ENCODE data around the gene ZFHX3. TPM values are rescaled to one million over a fixed set of nuclear protein-coding genes. Genes with fewer than 3 reads are reported as not detected.
A peak's percentile ranks its signal among the peaks of the same experiment; 100 is the strongest.

Gene ZFHX3
- total RNA-seq, 2 donors from 2014 or later: 9.2 to 18.9 TPM

GRCh38 chr16:73063854-73064211, 15.9 kb upstream of the ZFHX3 start:
- Histone ChIP-seq H3K4me3 (peak overlapping the region in 1 of 2 donors; percentile 31), H3K27me3 (peaks cover 8 to 24% of the 10 kb centered on the region in 2 donors), H3K27ac (peak overlapping the region; percentile 81 to 90), H3K4me1 (peaks cover 0 to 75% of the 10 kb centered on the region in 2 donors), H3K36me3 (no peaks in the 10 kb centered on the region), H3K9me3 (no peaks in the 10 kb centered on the region)
- TF ChIP-seq CTCF (IDR thresholded peaks at IDR 0.05): no peak
- no peak for DNase-seq (ENCODE audit: low spot score)

- Histone ChIP-seq H3K4me1 (peaks cover 0 to 67% of the 10 kb centered on the region in 2 donors), H3K4me3 (peak overlapping the region in 1 of 2 donors; percentile 37), H3K27me3 (peaks cover 8 to 24% of the 10 kb centered on the region in 2 donors), H3K36me3 (no peaks in the 10 kb centered on the region), H3K27ac (peak overlapping the region; percentile 81 to 90), H3K9me3 (no peaks in the 10 kb centered on the region)
- no peak for TF ChIP-seq CTCF (IDR thresholded peaks at IDR 0.05)
- no peak for DNase-seq (ENCODE audit: low spot score)
These were observed 15.1 kb upstream of the ZFHX3 start for GRCh38 chr16:73062743-73063733.

- H3K27ac ChIP-seq: peak overlapping the region; percentile 81 to 91
- H3K36me3 ChIP-seq: no peaks in the 10 kb centered on the region
- H3K4me1 ChIP-seq: peaks cover 0 to 59% of the 10 kb centered on the region in 2 donors
- H3K27me3 ChIP-seq: peaks cover 8 to 24% of the 10 kb centered on the region in 2 donors
- H3K4me3 ChIP-seq: peak overlapping the region in 1 of 2 donors; percentile 37
- H3K9me3 ChIP-seq: no peaks in the 10 kb centered on the region
- TF ChIP-seq CTCF (IDR thresholded peaks at IDR 0.05): no peak
- DNase-seq (ENCODE audit: low spot score): no peak
These were observed 14.2 kb upstream of the ZFHX3 start for GRCh38 chr16:73062001-73062616.

GRCh38 chr16:73060892-73061490, 13.1 kb upstream of the ZFHX3 start:
- H3K27ac ChIP-seq: peak overlapping the region; percentile 90 to 91
- TF ChIP-seq CTCF (IDR thresholded peaks at IDR 0.05): no peak
- no peaks in the 10 kb centered on the region for H3K9me3 ChIP-seq
- peaks cover 0 to 58% of the 10 kb centered on the region in 2 donors for H3K4me1 ChIP-seq
- peaks cover 0 to 17% of the 10 kb centered on the region in 2 donors for H3K27me3 ChIP-seq
- no peak for DNase-seq (ENCODE audit: low spot score)
- H3K36me3 ChIP-seq: no peaks in the 10 kb centered on the region
- peak overlapping the region in 1 of 2 donors; percentile 81 for H3K4me3 ChIP-seq

GRCh38 chr16:73059779-73060615, 12.1 kb upstream of the ZFHX3 start:
- H3K4me3 ChIP-seq: peak overlapping the region; percentile 81 to 86
- H3K4me1 ChIP-seq: peaks cover 0 to 55% of the 10 kb centered on the region in 2 donors
- H3K36me3 ChIP-seq: no peaks in the 10 kb centered on the region
- H3K9me3 ChIP-seq: no peaks in the 10 kb centered on the region
- peak overlapping the region; percentile 90 to 91 for H3K27ac ChIP-seq
- TF ChIP-seq CTCF (IDR thresholded peaks at IDR 0.05): no peak
- peaks cover 0 to 13% of the 10 kb centered on the region in 2 donors for H3K27me3 ChIP-seq
- no peak for DNase-seq (ENCODE audit: low spot score)

All from right atrium auricular region (tissue), 2 donors.